ENCODE data around the gene TOR1AIP1. TPM values are rescaled to one million over a fixed set of nuclear protein-coding genes. Genes with fewer than 3 reads are reported as not detected.

The TOR1AIP1 gene
- total RNA-seq, 1 experiment from 2014 or later, result 17.3 TPM

- TF ChIP-seq, protein P1, sequence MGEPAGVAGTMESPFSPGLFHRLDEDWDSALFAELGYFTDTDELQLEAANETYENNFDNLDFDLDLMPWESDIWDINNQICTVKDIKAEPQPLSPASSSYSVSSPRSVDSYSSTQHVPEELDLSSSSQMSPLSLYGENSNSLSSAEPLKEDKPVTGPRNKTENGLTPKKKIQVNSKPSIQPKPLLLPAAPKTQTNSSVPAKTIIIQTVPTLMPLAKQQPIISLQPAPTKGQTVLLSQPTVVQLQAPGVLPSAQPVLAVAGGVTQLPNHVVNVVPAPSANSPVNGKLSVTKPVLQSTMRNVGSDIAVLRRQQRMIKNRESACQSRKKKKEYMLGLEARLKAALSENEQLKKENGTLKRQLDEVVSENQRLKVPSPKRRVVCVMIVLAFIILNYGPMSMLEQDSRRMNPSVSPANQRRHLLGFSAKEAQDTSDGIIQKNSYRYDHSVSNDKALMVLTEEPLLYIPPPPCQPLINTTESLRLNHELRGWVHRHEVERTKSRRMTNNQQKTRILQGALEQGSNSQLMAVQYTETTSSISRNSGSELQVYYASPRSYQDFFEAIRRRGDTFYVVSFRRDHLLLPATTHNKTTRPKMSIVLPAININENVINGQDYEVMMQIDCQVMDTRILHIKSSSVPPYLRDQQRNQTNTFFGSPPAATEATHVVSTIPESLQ (CRISPR knock-in tag; IDR thresholded peaks at IDR 0.05), result no peak
- TF ChIP-seq IRF2 (CRISPR knock-in tag; IDR thresholded peaks at IDR 0.05; ENCODE audit: borderline replicate concordance, low read depth), result no peak
- TF ChIP-seq SOX15 (CRISPR knock-in tag; IDR thresholded peaks at IDR 0.05), result no peak
- TF ChIP-seq SP1 (CRISPR knock-in tag; conservative IDR thresholded peaks at IDR 0.05), result peak; percentile 90
- no peak for TF ChIP-seq ZNF263 (CRISPR knock-in tag; IDR thresholded peaks at IDR 0.05; ENCODE audit: low read depth)
- TF ChIP-seq STAT6 (CRISPR knock-in tag; conservative IDR thresholded peaks at IDR 0.05; ENCODE audit: low read depth), result no peak
- TF ChIP-seq, protein P2, sequence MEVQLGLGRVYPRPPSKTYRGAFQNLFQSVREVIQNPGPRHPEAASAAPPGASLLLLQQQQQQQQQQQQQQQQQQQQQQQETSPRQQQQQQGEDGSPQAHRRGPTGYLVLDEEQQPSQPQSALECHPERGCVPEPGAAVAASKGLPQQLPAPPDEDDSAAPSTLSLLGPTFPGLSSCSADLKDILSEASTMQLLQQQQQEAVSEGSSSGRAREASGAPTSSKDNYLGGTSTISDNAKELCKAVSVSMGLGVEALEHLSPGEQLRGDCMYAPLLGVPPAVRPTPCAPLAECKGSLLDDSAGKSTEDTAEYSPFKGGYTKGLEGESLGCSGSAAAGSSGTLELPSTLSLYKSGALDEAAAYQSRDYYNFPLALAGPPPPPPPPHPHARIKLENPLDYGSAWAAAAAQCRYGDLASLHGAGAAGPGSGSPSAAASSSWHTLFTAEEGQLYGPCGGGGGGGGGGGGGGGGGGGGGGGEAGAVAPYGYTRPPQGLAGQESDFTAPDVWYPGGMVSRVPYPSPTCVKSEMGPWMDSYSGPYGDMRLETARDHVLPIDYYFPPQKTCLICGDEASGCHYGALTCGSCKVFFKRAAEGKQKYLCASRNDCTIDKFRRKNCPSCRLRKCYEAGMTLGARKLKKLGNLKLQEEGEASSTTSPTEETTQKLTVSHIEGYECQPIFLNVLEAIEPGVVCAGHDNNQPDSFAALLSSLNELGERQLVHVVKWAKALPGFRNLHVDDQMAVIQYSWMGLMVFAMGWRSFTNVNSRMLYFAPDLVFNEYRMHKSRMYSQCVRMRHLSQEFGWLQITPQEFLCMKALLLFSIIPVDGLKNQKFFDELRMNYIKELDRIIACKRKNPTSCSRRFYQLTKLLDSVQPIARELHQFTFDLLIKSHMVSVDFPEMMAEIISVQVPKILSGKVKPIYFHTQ (CRISPR knock-in tag; IDR thresholded peaks at IDR 0.05), result no peak
- peak; percentile 79; the same call in 1 of the 2 replicates for TF ChIP-seq FOXK1 (CRISPR knock-in tag; IDR thresholded peaks at IDR 0.05)
- TF ChIP-seq SMAD3 (CRISPR knock-in tag; IDR thresholded peaks at IDR 0.05; ENCODE audit: borderline replicate concordance), result peak; percentile 63; the same call in 1 of the 2 replicates
- peak; percentile 87 for TF ChIP-seq ZNF232 (CRISPR knock-in tag; IDR thresholded peaks at IDR 0.05)
- TF ChIP-seq TCF7 (CRISPR knock-in tag; IDR thresholded peaks at IDR 0.05; ENCODE audit: low read depth), result no peak
- TF ChIP-seq GRHL2 (CRISPR knock-in tag; IDR thresholded peaks at IDR 0.05; ENCODE audit: insufficient replicate concordance, severe bottlenecking), result no peak
- TF ChIP-seq KAT7 (CRISPR knock-in tag; IDR thresholded peaks at IDR 0.05; ENCODE audit: borderline replicate concordance), result peak; percentile 73; the same call in 1 of the 2 replicates
- TF ChIP-seq GABPB1 (CRISPR knock-in tag; IDR thresholded peaks at IDR 0.05), result peak; percentile 85
- TF ChIP-seq ZSCAN18 (CRISPR knock-in tag; IDR thresholded peaks at IDR 0.05), result no peak
- TF ChIP-seq ZBTB21 (CRISPR knock-in tag; IDR thresholded peaks at IDR 0.05; ENCODE audit: borderline replicate concordance), result no peak
- TF ChIP-seq, protein P3, sequence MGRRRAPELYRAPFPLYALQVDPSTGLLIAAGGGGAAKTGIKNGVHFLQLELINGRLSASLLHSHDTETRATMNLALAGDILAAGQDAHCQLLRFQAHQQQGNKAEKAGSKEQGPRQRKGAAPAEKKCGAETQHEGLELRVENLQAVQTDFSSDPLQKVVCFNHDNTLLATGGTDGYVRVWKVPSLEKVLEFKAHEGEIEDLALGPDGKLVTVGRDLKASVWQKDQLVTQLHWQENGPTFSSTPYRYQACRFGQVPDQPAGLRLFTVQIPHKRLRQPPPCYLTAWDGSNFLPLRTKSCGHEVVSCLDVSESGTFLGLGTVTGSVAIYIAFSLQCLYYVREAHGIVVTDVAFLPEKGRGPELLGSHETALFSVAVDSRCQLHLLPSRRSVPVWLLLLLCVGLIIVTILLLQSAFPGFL (CRISPR knock-in tag; IDR thresholded peaks at IDR 0.05; ENCODE audit: borderline replicate concordance), result no peak
- peak; percentile 91 for TF ChIP-seq E2F5 (CRISPR knock-in tag; IDR thresholded peaks at IDR 0.05)
- TF ChIP-seq JUN (CRISPR knock-in tag; IDR thresholded peaks at IDR 0.05), result no peak
- no peak for TF ChIP-seq E2F4 (CRISPR knock-in tag; IDR thresholded peaks at IDR 0.05; ENCODE audit: borderline replicate concordance, low read depth)
- 0 out of 2 replicates have a peak, but pooled peaks have one; percentile 35 for TF ChIP-seq ATF1 (CRISPR knock-in tag; IDR thresholded peaks at IDR 0.05)
- TF ChIP-seq RORB (CRISPR knock-in tag; IDR thresholded peaks at IDR 0.05), result no peak
- no peak for TF ChIP-seq USF2 (CRISPR knock-in tag; IDR thresholded peaks at IDR 0.05)
- TF ChIP-seq, protein P4, sequence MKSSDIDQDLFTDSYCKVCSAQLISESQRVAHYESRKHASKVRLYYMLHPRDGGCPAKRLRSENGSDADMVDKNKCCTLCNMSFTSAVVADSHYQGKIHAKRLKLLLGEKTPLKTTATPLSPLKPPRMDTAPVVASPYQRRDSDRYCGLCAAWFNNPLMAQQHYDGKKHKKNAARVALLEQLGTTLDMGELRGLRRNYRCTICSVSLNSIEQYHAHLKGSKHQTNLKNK (CRISPR knock-in tag; IDR thresholded peaks at IDR 0.05), result no peak
Observed at GRCh38 chr1:179882253-179883039, at the start of gene TOR1AIP1 (continued).

Data from WTC11 (cell line).